Measurements from ENCODE around the gene FOLR3.

Gene FOLR3

DNA sequence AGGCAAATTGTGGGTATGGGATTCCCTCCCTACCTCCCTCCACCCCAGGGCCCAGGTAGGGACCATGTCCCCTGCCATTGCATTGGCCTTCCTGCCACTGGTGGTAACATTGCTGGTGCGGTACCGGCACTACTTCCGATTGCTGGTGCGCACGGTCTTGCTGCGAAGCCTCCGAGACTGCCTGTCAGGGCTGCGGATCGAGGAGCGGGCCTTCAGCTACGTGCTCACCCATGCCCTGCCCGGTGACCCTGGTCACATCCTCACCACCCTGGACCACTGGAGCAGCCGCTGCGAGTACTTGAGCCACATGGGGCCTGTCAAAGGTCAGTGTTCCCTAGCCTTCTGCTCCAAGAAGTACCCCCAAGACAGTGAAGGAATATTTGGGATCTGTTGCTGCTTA lies 29.6 kb upstream of the FOLR3 start, which contains the start of gene TOMT:
TSS of gene TOMT (plus strand) at position 37 of the 400 bp plus-strand sequence. CDS start at position 65, 28 bp downstream.
- no peak within 1 kb of the TSS for H3K9ac ChIP-seq (ENCODE audit: low read depth in 1 of 2, low read length in 2 of 2)
- no peak within 1 kb of the TSS for H3K4me3 ChIP-seq (ENCODE audit: low read length in 2 of 2)
- H3K27ac ChIP-seq (ENCODE audit: low read depth in 2 of 2, low read length in 2 of 2): no peak within 1 kb of the TSS
- H3K4me1 ChIP-seq (ENCODE audit: control insufficient read depth in 2 of 2, insufficient read depth in 2 of 2, low read length in 2 of 2): peaks cover 19 to 24% of the 10 kb centered on the region in 2 donors
- H3K27me3 ChIP-seq (ENCODE audit: control insufficient read depth in 2 of 2, insufficient read depth in 2 of 2, low read length in 2 of 2): no peaks in the 10 kb centered on the region
- H3K9me3 ChIP-seq (ENCODE audit: control insufficient read depth in 2 of 2, low read length in 2 of 2): no peaks in the 10 kb centered on the region
- H3K36me3 ChIP-seq (ENCODE audit: control insufficient read depth in 2 of 2, insufficient read depth in 2 of 2, low read length in 2 of 2): peaks cover 0 to 9% of the 10 kb centered on the region in 2 donors

DNA sequence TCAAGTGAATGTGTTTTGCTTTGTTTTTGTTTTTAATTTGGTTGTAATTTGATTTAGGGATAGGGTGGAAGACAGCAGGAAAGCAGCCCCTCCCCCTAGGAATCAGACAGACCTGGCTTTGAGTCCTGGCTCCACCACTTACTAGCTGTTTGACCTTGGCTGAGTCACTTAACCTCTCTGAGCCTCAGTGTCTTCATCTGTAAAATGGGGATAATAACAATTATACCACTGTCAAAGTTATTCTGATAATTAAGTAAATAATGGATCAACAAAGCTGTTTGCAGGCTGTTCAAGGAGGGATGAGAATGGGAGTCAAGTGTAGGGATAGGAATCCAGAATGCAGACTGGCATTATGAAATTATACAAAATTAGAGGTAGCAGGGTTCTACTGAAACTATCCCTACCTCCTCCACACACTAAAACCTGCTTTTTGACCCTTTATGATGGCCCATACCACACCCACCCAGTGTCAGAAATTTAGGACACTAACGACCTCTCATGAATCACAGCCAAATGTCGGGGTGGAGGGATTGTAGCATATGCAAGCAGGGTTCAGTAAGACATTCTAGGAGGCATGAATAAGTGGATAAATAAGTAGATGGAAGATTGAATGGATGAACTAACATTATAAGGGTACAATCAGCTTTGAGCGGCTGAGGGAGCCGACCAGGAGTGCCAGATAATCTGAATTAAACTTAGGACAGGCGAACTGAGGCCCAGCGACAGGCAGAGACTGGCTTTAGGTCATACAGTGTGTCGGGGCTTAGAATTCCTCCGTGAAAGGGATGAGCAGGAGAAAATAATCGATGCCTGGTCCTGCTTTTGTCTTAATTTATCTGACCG lies 24.0 kb upstream of the FOLR3 start:
- Histone ChIP-seq H3K27me3 (ENCODE audit: control insufficient read depth in 2 of 2, insufficient read depth in 2 of 2, low read length in 2 of 2) (no peaks in the 10 kb centered on the region), H3K4me1 (ENCODE audit: control insufficient read depth in 2 of 2, insufficient read depth in 2 of 2, low read length in 2 of 2) (peaks cover 8 to 14% of the 10 kb centered on the region in 2 donors), H3K36me3 (ENCODE audit: control insufficient read depth in 2 of 2, insufficient read depth in 2 of 2, low read length in 2 of 2) (peaks cover 0 to 9% of the 10 kb centered on the region in 2 donors), H3K9ac (ENCODE audit: low read depth in 1 of 2, low read length in 2 of 2) (peak overlapping the region; percentile 91 to 95), H3K9me3 (ENCODE audit: control insufficient read depth in 2 of 2, low read length in 2 of 2) (no peaks in the 10 kb centered on the region), H3K27ac (ENCODE audit: low read depth in 2 of 2, low read length in 2 of 2) (peak overlapping the region; percentile 96 to 99), H3K4me3 (ENCODE audit: low read length in 2 of 2) (peak overlapping the region; percentile 94 to 96)

GRCh38 chr11:72112143-72112977 lies 23.2 kb upstream of the FOLR3 start, which contains the start of gene ANAPC15:
Gene ANAPC15, minus strand, starts transcription at chr11:72112695. Its CDS starts 1,419 bp downstream, at chr11:72111276.
- H3K27me3 ChIP-seq (ENCODE audit: control insufficient read depth in 2 of 2, insufficient read depth in 2 of 2, low read length in 2 of 2): no peaks in the 10 kb centered on the region
- peak within 1 kb of the TSS; percentile 96 to 99 for H3K27ac ChIP-seq (ENCODE audit: low read depth in 2 of 2, low read length in 2 of 2)
- H3K4me3 ChIP-seq (ENCODE audit: low read length in 2 of 2): peak within 1 kb of the TSS; percentile 94 to 96
- H3K9me3 ChIP-seq (ENCODE audit: control insufficient read depth in 2 of 2, low read length in 2 of 2): no peaks in the 10 kb centered on the region
- peak within 1 kb of the TSS; percentile 91 to 95 for H3K9ac ChIP-seq (ENCODE audit: low read depth in 1 of 2, low read length in 2 of 2)
- peaks cover 0 to 9% of the 10 kb centered on the region in 2 donors for H3K36me3 ChIP-seq (ENCODE audit: control insufficient read depth in 2 of 2, insufficient read depth in 2 of 2, low read length in 2 of 2)
- peaks cover 8 to 14% of the 10 kb centered on the region in 2 donors for H3K4me1 ChIP-seq (ENCODE audit: control insufficient read depth in 2 of 2, insufficient read depth in 2 of 2, low read length in 2 of 2)

GRCh38 chr11:72112978-72113808 lies 22.3 kb upstream of the FOLR3 start:
- no peaks in the 10 kb centered on the region for H3K27me3 ChIP-seq (ENCODE audit: control insufficient read depth in 2 of 2, insufficient read depth in 2 of 2, low read length in 2 of 2)
- peaks cover 0 to 9% of the 10 kb centered on the region in 2 donors for H3K36me3 ChIP-seq (ENCODE audit: control insufficient read depth in 2 of 2, insufficient read depth in 2 of 2, low read length in 2 of 2)
- peak overlapping the region; percentile 94 to 96 for H3K4me3 ChIP-seq (ENCODE audit: low read length in 2 of 2)
- peak overlapping the region; percentile 96 to 99 for H3K27ac ChIP-seq (ENCODE audit: low read depth in 2 of 2, low read length in 2 of 2)
- peaks cover 8 to 14% of the 10 kb centered on the region in 2 donors for H3K4me1 ChIP-seq (ENCODE audit: control insufficient read depth in 2 of 2, insufficient read depth in 2 of 2, low read length in 2 of 2)
- H3K9ac ChIP-seq (ENCODE audit: low read depth in 1 of 2, low read length in 2 of 2): peak overlapping the region; percentile 91 to 95
- no peaks in the 10 kb centered on the region for H3K9me3 ChIP-seq (ENCODE audit: control insufficient read depth in 2 of 2, low read length in 2 of 2)

GRCh38 chr11:72114570-72114969 lies 21.0 kb upstream of the FOLR3 start:
- Histone ChIP-seq H3K4me3 (ENCODE audit: low read length in 2 of 2) (no peak overlapping the region), H3K9ac (ENCODE audit: low read depth in 1 of 2, low read length in 2 of 2) (no peak overlapping the region), H3K27ac (ENCODE audit: low read depth in 2 of 2, low read length in 2 of 2) (no peak overlapping the region), H3K27me3 (ENCODE audit: control insufficient read depth in 2 of 2, insufficient read depth in 2 of 2, low read length in 2 of 2) (no peaks in the 10 kb centered on the region), H3K36me3 (ENCODE audit: control insufficient read depth in 2 of 2, insufficient read depth in 2 of 2, low read length in 2 of 2) (peaks cover 0 to 4% of the 10 kb centered on the region in 2 donors), H3K4me1 (ENCODE audit: control insufficient read depth in 2 of 2, insufficient read depth in 2 of 2, low read length in 2 of 2) (peaks cover 8 to 14% of the 10 kb centered on the region in 2 donors), H3K9me3 (ENCODE audit: control insufficient read depth in 2 of 2, low read length in 2 of 2) (no peaks in the 10 kb centered on the region)

DNA sequence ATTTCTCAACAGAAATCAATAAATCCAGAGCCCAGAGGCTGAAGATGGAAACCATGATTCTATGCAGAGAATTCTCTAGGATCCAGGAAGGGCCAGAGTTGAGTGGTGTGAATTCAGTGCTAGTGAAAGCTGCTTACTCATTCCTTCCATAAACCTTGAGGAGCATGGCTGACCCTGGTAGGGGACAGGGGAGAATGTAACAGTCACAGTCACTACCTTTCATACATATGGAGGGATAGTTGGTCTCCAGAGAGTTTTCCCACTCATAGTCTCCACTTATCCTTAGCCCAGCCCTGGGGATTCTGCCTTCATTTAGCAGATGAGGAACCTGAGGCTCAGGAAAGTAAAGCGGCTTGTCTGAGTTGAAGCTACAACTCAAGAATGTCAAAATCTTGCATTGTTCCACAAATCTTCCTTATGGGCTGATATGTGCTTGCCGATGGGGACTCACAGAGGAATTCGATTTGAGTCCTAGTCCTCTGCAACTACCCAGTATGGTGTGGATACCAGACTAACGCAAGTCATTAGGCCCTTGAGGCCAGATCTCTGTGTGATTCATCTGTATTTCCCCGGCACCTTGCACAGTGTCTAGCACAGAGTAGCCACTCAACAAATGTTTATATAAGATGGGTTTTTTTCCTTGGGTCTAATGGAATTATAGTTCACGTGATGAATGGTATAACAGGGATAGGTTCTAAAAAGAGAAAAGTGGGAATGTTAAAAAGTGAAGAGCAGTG lies 19.3 kb upstream of the FOLR3 start:
- no peaks in the 10 kb centered on the region for H3K9me3 ChIP-seq (ENCODE audit: control insufficient read depth in 2 of 2, low read length in 2 of 2)
- peaks cover 7 to 11% of the 10 kb centered on the region in 2 donors for H3K4me1 ChIP-seq (ENCODE audit: control insufficient read depth in 2 of 2, insufficient read depth in 2 of 2, low read length in 2 of 2)
- no peak overlapping the region for H3K4me3 ChIP-seq (ENCODE audit: low read length in 2 of 2)
- H3K9ac ChIP-seq (ENCODE audit: low read depth in 1 of 2, low read length in 2 of 2): no peak overlapping the region
- H3K27me3 ChIP-seq (ENCODE audit: control insufficient read depth in 2 of 2, insufficient read depth in 2 of 2, low read length in 2 of 2): no peaks in the 10 kb centered on the region
- no peaks in the 10 kb centered on the region for H3K36me3 ChIP-seq (ENCODE audit: control insufficient read depth in 2 of 2, insufficient read depth in 2 of 2, low read length in 2 of 2)
- no peak overlapping the region for H3K27ac ChIP-seq (ENCODE audit: low read depth in 2 of 2, low read length in 2 of 2)

GRCh38 chr11:72119198-72119597 lies 16.3 kb upstream of the FOLR3 start:
- no peak overlapping the region for H3K9ac ChIP-seq (ENCODE audit: low read depth in 1 of 2, low read length in 2 of 2)
- no peaks in the 10 kb centered on the region for H3K9me3 ChIP-seq (ENCODE audit: control insufficient read depth in 2 of 2, low read length in 2 of 2)
- peak overlapping the region in 1 of 2 donors; percentile 4 for H3K27ac ChIP-seq (ENCODE audit: low read depth in 2 of 2, low read length in 2 of 2)
- H3K4me3 ChIP-seq (ENCODE audit: low read length in 2 of 2): no peak overlapping the region
- H3K36me3 ChIP-seq (ENCODE audit: control insufficient read depth in 2 of 2, insufficient read depth in 2 of 2, low read length in 2 of 2): no peaks in the 10 kb centered on the region
- H3K4me1 ChIP-seq (ENCODE audit: control insufficient read depth in 2 of 2, insufficient read depth in 2 of 2, low read length in 2 of 2): no peaks in the 10 kb centered on the region
- no peaks in the 10 kb centered on the region for H3K27me3 ChIP-seq (ENCODE audit: control insufficient read depth in 2 of 2, insufficient read depth in 2 of 2, low read length in 2 of 2)

DNA sequence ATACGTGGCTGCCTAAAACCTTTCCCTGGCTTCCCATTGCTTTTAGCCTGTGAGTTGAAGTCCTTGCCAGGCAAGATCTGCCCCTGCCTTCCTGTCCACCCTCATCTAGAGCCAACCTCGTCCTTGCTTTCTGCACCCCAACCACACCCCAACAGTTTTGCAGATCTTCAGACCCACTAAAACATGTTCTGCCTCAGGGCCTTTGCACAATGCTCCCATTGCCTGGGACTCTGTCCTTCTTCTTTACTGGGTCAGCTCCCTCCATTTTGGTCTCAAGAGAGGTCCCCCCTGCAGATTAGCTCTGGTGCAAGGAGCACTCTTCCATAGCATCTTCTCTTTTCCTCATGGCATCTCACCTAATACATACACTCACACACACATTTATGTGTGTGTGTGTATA lies 14.6 kb upstream of the FOLR3 start:
- Histone ChIP-seq H3K27me3 (ENCODE audit: control insufficient read depth in 2 of 2, insufficient read depth in 2 of 2, low read length in 2 of 2) (no peaks in the 10 kb centered on the region), H3K4me3 (ENCODE audit: low read length in 2 of 2) (no peak overlapping the region), H3K4me1 (ENCODE audit: control insufficient read depth in 2 of 2, insufficient read depth in 2 of 2, low read length in 2 of 2) (no peaks in the 10 kb centered on the region), H3K27ac (ENCODE audit: low read depth in 2 of 2, low read length in 2 of 2) (no peak overlapping the region), H3K9me3 (ENCODE audit: control insufficient read depth in 2 of 2, low read length in 2 of 2) (no peaks in the 10 kb centered on the region), H3K9ac (ENCODE audit: low read depth in 1 of 2, low read length in 2 of 2) (no peak overlapping the region), H3K36me3 (ENCODE audit: control insufficient read depth in 2 of 2, insufficient read depth in 2 of 2, low read length in 2 of 2) (no peaks in the 10 kb centered on the region)

DNA sequence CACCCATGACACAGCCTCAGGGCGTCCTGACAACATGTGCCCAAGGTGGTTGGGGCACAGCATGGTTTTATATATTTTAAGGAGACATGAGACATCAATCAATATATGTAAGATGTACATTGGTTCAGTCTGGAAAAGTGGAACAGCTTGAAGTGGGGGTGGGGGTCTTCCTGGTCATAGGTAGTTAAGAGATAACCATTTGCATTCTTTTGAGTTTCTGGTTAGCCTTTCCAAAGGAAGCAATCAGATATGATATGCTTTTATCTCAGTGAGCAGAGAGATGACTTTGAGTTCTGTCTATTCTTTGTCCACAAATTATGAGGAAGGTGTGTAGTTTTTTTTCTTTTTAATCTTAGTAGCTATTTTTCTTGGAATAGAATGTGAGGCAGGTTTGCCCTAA lies 12.9 kb upstream of the FOLR3 start:
- no peaks in the 10 kb centered on the region for H3K27me3 ChIP-seq (ENCODE audit: control insufficient read depth in 2 of 2, insufficient read depth in 2 of 2, low read length in 2 of 2)
- H3K36me3 ChIP-seq (ENCODE audit: control insufficient read depth in 2 of 2, insufficient read depth in 2 of 2, low read length in 2 of 2): no peaks in the 10 kb centered on the region
- no peak overlapping the region for H3K9ac ChIP-seq (ENCODE audit: low read depth in 1 of 2, low read length in 2 of 2)
- no peak overlapping the region for H3K4me3 ChIP-seq (ENCODE audit: low read length in 2 of 2)
- H3K9me3 ChIP-seq (ENCODE audit: control insufficient read depth in 2 of 2, low read length in 2 of 2): no peaks in the 10 kb centered on the region
- H3K27ac ChIP-seq (ENCODE audit: low read depth in 2 of 2, low read length in 2 of 2): no peak overlapping the region
- H3K4me1 ChIP-seq (ENCODE audit: control insufficient read depth in 2 of 2, insufficient read depth in 2 of 2, low read length in 2 of 2): no peaks in the 10 kb centered on the region
